HG03159 (cell line): ENCODE data around the gene ADAMTSL3.

Source experiments
- ATAC-seq: cut with Tn5 transposase; IDR thresholded peaks from one replicate; pipeline ENCODE4 v1.9.1; 2021; ENCODE audit warnings: mild to moderate bottlenecking, moderate library complexity; ENCODE audit not compliant: unreplicated experiment

ADAMTSL3 gene

DNA sequence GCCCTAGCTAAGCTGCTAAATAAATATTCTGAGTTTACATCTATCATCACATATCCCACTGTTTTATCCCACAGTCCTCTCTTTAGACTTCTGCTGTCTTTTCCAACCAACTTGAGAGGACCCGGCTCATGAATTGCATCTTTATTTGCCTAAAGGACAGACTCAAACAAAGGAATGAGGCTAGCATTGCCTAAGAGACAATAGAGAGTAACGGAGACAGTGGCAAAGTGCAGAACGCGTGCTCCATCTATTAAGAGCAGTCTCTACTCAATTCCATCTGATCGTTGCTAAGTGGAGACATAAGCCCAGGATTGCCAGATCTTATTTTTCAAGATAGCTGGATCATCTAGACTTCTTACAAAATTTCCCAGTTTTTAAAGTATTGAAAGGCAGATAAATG is 2.3 kb downstream of the ADAMTSL3 start:
- no peak for ATAC-seq

- no peak for ATAC-seq
These were observed 3.1 kb downstream of the ADAMTSL3 start for GRCh38 chr15:83656943-83657528.

- ATAC-seq = no peak
These were observed 3.6 kb downstream of the ADAMTSL3 start for GRCh38 chr15:83657549-83657948.

DNA sequence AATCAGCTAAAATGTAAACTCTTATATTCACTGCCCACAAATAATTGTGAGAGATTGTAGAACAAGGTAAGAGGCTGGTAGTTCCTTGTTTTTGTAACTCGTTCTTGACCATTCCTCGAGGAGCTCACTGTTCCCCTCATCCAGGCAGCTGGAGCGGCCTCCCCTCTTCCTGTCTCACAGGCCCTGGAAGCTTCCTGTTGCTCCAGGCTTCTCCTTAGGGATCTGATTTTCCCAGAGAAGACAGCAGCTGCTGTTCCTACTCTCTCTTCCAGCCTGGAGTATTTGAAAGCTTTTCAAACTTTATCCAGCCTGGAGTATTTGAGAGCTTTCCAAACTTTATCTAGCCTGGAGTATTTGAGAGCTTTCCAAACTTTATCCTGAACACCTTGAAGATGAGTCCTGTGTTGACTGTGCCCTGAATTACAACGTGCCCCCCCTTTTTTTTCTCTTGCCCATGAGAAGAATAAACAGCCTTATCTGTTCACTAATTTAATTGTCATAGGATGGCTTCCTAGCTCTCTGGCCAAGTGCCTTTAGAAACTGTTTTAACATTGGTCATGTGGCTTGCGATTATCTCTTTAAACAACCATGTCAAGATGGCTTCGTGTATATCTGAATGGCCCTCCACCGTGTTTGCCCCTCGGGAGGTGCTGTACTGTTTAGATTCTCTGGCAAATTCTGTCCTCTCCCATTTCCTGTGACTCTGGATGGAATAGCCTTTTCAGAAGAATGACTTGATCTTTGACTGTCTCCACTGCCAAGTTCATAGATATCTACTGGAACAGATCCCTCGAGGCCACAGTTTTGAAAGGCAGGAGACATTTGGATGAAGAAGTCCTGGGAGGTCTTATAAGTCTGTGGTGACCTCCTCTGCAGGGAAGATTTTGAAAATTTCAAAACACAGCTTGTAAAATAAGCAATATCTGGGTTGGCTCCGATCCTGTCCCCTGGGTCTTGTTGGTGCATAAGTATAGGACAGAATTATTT is 4.8 kb downstream of the ADAMTSL3 start:
- no peak for ATAC-seq

- ATAC-seq = no peak
These were observed 5.5 kb downstream of the ADAMTSL3 start for GRCh38 chr15:83659417-83659812.

DNA sequence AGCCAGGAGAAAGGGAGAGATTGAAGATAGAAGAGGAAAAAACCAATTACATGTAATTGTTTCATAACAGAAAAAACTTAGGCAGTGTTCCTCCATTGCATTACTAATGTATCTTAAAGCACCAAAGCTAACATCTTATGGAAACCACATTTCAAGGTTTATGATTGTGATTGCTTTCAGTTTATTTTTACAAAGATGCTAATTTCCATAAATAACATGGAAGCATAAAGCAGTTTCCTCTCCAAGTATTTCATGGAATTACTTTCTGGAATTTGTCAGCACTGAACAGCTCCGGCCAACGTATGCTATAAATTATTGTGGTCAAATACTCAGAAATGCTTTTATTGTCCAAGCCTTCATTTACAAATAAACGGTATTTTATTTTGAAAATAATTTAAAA is 11.6 kb downstream of the ADAMTSL3 start:
- ATAC-seq = no peak

GRCh38 chr15:83670672-83671229 is 16.8 kb downstream of the ADAMTSL3 start:
- ATAC-seq = no peak

GRCh38 chr15:83671603-83672002 is 17.7 kb downstream of the ADAMTSL3 start:
- ATAC-seq = no peak

- no peak for ATAC-seq
These were observed 19.5 kb downstream of the ADAMTSL3 start for GRCh38 chr15:83673385-83673784.

- no peak for ATAC-seq
These were observed 28.7 kb downstream of the ADAMTSL3 start for GRCh38 chr15:83682476-83683088.

GRCh38 chr15:83685916-83686332 is 32.0 kb downstream of the ADAMTSL3 start:
- no peak for ATAC-seq

DNA sequence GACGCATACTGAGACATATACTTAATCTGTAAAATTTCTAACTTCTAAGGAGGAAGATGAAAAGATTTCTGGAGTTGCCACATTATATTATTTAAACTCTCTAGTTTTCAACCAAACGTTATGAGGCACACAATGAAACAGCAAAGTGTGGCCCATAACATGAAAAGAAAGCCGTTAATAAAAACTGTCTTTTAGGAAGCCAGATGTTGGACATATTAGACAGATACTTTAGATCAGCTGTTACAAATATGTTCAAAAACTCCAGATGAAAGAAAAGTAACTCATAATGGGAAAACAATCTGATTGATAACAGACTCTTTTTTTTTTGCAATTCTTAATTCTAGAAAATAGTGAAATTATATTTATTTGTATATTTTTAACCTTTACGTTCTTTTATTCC is 34.3 kb downstream of the ADAMTSL3 start:
- no peak for ATAC-seq

DNA sequence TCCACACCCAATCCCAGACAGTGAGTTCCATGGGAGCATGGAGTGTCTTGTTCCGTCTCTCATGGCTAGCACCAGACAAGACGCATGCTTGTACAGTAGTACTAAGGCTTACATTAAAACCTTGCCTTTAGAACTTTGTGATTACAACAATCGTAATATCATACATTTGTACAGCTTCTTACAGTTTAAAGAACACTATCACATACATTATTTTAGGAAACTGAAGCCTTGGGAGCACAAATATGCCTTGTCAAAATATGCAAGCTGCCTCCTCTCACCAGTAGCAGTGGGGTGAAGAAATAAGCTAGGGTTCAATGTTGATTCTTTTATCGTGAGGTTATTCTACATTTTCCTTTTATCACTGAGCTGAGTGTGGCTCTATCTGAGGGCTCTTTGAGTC is 36.8 kb downstream of the ADAMTSL3 start:
- no peak for ATAC-seq

GRCh38 chr15:83692746-83693581 is 39.0 kb downstream of the ADAMTSL3 start:
- ATAC-seq = no peak

GRCh38 chr15:83694015-83694414 is 40.1 kb downstream of the ADAMTSL3 start:
- ATAC-seq = no peak

DNA sequence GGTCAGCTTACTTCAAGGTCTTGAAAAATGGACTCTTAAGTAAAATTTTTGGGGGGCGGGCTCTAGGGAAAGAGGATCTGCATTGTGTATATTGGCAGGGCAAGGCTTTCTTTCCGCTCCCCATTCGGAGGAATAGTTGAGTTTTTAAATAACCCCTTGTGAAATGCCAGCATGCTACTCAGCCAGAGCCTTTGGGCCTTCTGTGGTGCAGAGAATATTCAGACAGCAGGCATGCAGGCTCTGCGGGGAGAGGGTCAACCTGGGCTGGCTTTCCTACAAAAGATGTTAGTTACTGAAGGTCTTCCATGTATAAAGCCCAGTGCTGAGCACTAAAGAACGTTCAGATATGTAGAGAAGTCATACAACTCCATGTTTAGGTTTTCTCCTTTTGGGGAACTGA is 40.6 kb downstream of the ADAMTSL3 start:
- ATAC-seq = no peak

- ATAC-seq = no peak
These were observed 41.3 kb downstream of the ADAMTSL3 start for GRCh38 chr15:83695246-83695645.

- no peak for ATAC-seq
These were observed 42.0 kb downstream of the ADAMTSL3 start for GRCh38 chr15:83695901-83696425.

DNA sequence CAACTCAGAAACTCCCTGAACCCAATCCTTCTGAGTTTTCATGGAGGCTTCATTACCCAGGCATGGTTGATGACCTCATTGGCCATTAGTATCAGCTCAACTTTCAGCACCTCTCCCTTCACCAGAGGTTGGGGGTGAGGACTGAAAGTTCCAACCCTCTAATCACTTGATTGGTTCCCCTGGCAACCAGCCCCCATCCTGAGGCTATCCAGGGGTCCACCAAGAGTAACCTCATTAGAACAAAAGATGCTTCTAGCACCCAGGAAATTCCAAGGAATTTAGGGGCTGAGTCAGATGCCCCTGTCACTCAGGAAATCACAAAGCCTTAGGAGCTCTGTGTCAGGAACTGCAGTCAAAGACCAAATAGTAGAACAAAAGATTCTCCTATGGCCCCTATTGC is 43.8 kb downstream of the ADAMTSL3 start:
- ATAC-seq = no peak

DNA sequence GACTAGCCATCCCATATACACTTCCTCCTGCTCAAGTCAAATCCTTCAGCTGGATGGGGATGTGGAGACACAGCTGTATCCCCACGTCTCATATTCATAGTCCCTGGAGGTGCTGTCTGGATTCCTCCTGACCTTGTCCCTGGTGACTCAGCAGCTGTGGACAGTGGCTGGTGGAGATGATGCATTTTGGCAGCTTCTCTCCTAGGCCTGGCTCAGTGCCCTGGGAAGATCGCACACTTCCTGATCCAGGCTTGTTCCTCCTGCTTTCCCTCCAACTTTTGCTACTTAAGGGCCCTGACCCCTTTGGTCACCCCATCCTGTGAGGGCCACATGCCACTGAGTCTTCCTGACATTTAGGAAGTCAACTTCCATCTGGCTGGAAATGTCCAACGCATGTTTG is 44.4 kb downstream of the ADAMTSL3 start:
- ATAC-seq = no peak
